Stimulated activated CD8-positive, alpha-beta memory T cell treated with anti-CD3 and anti-CD28 coated beads, Interleukin-15, amount 100 ng/mL, for 4 hours (primary cell): ENCODE results near the gene DIP2A.
"Not testable (repeated sequence)": the region's sequence is repeated elsewhere in the genome, so short reads cannot be mapped to it uniquely, and the experiment has no call there.

Experiments
- DNase-seq, 2 donors: peaks; one replicate each; pipeline ENCODE4 v3.0.0-alpha.2; 2020; ENCODE audit warnings: low read depth in 2 of 2

DIP2A gene

DNA sequence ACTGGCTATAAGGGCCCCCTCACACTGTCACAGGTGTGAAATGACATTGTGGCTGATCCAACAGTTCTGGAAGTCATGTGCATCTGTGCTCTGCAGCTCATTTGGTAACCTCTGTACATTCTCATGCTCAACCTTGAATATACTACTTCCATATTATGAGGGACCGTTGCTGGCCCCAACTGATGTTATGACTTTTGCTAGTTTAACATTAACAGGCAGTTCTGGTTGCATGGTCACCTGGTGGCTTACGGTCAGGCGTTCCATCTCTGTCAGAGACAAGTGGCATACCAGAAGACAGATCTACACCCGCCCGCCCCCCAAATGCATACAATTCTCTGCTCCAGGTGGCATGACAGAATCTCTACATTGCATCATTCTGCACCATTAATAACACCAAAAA lies 6.0 kb upstream of the DIP2A start:
- DNase-seq: no peak

DNA sequence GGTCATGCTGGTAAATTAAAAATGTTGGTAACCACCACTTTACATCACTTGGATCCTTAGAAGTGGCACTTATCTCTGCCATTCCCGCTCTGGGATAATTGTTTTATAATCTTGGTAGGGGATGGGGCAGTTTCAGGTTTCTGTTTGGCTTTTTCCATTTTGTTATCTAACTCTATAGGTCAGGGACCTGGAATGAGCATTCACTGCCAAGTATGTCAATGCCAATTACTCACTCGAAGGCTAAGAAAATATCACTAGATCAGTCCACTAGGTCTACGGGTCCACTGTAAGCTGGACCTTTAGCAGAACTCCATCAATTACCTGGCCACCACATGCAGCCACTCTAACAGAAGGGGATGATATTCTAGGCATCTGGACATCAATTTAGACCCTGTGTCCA lies 4.5 kb upstream of the DIP2A start:
- no peak for DNase-seq

DNA sequence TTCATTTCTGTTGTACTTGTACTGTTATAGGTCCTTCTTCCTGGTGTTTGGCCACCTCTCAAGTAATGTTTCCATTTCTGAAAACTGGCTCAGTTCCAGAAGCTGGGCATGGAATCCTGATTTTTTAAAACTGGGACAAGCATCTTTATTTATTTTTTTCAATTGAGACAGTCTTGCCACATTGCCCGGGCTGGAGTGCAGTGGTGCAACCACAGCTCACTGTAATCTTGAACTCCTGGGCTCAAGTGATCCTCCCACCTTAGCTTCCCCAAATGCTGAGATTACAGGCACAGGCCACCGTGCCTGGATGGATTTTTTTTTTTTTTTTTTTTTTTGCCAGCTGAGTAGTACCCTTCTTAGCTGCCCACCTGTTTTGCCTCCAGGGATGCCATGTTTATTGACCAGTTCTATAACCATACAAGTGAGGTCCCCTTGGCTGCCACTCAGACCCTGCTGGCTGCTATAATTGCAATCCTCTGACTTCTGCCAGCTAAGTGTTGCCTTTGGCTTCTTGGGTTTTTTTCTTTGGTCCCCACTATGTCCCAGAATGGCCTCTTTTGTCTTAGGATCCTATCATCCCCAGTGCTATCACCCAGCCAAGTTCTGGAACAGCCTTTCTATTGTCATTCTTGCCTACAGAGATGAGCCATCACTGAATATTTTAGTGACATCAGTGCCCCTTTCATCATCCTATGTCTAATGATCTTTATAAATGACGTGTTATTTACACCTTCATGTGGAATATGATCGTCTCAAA lies 3.9 kb upstream of the DIP2A start:
- DNase-seq: no peak

DNA sequence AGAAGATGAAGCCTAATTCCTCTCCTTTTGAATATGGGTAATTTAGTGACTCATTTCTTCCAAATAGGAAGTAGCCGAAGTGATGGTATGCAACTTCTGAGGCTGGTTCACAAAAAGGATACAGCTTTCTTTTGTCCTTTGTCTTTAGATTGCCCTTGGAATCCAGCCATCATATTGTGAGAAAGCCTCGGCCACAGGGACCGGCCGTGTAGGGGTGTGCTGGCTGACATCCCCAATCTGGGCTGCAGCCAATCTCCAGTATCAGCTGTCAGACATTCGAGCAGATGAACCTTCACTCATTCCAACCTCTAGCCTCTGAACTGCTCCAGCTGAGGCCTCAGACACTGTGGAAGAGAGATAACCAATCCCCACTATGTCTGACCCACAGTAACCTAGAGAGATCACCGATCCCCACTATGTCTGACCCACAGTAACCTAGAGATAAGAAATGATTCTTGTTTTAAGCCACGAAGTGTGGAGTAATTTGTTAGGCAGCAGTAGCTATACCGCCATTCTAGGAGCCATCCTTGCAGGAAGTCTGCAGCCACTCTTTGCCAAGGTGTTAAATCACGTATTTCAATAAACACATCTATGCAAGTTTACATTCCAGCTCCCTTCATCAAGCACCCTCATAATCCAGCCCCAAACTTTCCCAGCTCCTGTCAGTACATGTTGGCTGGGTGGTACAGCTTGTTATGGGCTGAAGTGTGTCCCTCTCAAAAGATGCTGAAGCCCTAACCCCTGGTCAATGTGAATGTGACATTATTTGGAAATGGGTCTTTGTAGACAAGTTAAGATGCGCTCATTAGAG lies 2.9 kb upstream of the DIP2A start:
- no peak for DNase-seq

DNA sequence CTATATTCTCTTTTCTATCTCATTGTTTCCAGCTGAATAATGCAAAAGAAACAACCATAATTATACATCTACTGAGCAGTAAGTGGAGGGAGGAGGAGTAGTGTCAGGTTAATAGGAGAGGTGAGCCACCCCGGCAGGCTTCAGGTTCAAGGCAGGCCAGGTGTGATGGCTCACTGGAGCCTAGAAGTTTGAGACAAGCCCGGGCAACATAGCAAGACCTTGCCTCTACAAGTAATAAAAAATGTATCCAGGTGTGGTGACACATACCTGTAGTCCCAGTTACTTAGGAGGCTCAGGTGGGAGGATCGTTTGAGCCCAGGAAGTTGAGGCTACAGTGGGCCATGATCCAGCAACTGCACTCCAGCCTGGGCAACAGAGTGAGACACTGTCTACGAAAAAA lies 1.9 kb upstream of the DIP2A start:
- no peak for DNase-seq

DNA sequence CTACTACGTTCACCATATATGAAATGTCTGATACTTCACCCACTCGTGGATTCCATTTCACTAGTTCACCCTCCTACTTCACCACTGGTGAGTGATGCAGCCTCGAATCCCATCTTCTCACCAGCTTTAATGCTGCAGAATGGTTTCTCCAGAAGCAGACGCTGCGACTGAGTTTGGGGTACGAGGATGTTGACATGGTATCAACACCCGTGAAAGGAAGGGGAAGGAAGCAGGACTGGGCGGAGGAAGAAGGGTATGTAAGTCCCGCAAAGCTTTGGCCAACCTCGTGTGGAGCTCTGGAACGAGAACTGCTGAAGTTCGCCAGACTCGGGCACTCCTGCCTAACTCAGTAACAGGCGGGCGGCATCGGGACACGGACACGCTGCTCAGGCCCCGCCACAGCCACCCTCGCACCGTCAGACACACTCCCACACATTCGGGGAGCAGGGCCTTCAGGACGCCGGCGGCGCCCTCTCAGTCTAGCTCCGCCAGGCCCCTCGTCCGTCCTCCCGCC lies 833 bp upstream of the DIP2A start:
- DNase-seq: no peak

DNA sequence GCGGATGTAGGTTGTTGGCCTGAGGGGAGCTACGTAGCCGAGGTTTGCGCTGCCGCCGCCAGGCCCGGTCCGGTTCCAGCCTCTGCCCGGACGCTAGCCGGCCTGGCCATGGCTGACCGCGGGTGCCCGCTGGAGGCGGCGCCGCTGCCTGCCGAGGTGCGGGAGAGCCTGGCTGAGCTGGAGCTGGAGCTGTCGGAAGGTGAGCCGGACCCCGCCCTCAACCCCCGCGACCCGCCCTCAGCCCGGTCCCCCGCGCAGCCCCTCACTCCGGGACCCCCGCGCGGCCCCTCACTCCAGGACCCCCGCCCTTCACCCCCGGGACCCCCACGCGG lies 299 bp downstream of the DIP2A start:
- no peak for DNase-seq

DNA sequence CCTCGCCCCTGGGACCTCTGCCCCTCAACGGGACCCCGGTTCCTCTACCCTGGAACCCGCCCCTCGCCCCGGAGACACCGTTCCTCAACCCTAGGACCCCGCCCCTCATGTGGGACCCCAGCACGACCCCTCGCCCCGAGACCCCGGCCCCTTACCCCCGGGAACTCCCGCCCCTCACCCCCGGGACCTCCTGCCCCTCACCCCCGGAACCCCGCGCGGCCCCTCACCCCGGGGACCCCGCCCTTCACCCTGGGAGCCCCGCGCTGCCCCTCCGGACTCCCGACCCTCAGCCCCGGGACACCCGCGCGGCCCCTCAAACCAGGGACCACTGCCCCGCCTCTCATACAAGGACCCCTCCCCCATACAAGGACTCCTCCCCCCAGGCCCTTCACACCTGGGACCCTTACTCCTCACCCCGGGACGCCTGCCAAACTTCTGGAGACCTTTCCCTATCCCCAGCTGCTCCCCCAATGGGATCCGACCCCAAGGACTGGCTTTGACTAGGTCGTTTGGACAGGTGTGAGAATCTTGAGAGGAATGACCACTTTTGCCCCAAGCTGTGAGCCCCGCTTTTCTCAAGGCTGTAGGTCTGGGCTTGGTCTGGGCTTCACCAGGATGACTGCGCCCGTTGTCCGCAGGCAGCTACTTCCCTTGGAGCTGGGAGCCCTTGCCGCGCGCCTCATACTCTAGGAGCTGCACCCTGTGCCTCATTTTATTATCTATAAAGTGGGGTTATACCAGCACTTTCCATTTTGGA lies 843 bp downstream of the DIP2A start:
- DNase-seq: no peak

DNA sequence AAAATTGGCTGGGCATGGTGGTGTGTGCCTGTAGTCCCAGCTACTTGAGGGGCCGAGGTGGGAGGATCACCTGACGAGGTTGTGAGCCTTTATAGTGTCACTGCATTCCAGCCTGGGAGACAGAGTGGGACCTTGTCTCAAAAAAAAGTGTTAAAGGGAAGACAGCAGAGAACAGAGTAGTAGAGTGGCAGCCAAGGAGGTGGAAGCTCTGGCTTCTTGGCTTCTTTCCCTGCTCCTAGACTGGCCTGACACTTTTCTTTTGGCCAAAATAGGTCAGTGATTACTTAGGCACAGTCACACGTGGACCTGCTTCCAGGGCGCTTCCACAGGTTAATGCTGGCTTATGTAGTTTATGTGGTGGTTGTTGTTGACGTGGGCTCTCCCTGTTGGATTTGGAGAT lies 3.2 kb downstream of the DIP2A start:
- no peak for DNase-seq

DNA sequence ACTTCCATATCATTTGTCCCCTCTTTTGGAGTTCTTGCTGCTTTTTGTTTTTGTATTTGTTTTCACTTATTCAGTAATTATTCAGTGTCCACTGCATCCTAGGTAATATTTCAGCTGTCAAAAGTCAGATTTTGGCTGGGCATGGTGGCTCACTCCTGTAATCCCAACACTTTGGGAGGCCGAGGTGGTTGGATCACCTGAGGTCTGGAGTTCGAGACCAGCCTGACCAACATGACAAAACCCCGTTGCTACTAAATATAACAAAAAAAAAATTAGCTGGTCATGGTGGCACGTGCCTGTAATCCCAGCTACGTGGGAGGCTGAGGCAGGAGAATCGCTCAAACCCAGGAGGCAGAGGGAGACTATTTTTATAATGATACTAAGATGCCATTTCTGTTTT lies 6.5 kb downstream of the DIP2A start:
- not testable (repeated sequence) for DNase-seq

DNA sequence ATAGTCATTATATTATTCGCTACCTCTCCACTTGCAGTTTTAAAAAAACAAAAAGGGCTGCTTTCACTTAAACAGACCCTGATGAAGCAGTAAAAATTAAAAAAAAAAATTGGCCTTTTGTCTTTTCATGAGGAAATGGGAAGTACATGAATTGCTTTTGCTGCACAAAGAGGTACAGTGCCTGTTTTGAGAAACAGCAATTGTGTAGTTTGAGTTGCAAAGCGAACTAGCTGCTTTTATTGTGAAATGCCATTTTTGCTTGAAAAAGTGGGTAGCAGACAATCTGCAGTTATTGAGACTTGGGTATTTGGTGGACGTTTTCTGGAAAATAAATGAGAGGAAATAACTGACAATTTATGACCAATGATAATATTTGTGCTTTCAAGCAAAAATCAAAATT lies 7.0 kb downstream of the DIP2A start:
- DNase-seq: no peak

DNA sequence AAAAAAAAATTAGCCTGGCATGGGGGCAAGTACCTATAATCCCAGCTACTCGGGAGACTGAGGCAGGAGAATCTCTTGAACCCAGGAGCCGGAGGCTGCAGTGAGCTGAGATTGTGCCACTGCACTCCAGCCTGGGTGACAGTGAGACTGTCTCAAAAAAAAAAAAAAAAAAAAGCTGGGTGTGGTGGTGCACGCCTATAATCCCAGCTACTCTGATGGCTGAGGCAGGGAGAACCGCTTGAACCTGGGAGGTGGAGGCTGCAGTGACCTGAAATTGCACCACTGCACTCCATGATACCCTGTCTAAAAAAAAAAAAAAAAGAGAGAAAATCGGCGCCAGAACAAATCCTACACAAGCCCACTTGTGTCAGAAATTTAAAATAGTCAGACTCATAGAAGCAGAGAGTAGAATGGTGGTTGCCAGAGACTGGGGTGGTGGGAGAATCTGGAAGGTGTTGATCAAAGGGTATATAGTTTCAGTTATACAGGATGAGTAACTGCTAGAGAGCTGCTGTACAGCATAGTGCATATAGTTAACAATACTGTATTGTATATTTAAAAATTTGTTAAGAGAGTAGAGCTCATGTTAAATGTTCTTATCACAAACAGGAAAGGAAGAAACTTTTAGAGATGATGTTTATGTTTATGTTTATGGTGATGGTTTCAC lies 9.6 kb downstream of the DIP2A start:
- DNase-seq: no peak

DNA sequence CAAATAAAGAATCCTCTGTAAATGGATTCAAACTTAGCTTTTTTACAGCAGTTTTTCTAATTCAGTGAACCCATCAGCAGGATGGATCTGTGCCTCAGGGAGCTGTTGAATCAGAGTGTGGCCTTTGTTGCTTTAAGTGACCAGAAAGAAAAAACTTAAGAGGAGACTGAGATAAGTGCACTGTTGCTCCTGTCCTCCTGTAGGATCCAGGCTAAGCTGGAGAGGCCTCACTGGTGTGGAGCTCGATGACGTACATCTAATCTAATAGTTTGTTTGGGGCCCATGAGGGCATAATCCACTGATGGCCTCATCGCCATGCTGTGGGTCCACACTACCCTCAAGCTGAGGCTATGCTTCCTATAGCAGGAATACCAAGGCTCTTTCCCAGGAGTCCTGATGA lies 10.6 kb downstream of the DIP2A start:
- DNase-seq: no peak

DNA sequence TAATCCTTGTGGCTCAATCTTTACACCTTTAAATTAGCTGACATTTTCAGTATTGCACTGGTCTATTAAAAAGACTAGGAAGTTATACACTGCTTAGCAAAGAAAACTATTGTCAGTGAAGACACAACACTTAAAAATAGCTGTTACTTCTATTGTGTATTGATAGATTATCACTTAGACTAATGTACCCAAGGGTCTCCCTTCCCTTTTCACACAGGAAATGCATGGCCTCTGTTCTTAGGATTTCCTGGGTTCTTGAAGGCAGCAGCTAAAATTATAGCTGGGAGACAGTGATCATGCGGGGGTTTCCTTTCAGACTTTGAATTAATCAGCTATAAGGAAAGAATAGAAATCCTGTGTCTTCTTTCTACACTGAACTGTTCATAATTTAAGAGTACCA lies 12.8 kb downstream of the DIP2A start:
- DNase-seq: no peak

DNA sequence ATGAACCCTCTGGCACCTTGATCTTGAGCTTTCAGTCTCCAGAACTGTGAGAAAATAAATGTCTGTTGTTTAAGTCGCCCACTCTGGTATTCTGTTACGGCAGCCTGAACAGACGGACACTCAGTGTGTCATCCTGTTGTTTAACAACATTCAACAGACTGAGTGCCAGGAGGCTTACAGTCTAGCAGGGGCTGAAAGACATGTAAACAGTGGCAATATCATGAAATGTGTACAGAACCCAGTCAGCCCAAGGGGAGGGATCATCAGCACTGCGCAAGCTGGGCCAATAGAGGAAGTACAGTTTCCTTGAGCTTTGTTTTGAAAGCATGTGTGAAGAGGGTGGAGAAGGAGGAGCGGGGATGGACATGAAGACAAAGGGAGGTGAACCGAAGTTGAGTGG lies 13.6 kb downstream of the DIP2A start:
- DNase-seq: no peak

DNA sequence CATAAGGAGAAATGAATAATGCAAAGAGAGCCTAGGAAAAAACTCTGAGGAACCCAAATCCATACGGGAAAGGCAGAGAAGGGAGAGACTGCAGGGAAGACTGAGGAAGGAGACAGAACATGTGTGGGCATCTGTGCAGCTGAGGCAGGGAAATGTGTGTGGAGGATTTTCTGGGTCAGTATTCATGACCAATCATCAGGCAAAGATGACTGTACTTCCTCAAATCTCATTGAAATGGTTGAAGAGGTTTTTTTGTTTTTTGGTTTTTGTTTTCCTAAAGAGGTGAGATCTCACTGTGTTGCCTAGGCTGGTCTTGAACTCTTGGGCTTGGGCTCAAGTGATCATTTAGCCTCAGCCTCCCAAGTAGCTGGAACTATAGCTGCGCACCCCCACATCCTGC lies 15.7 kb downstream of the DIP2A start:
- no peak for DNase-seq

DNA sequence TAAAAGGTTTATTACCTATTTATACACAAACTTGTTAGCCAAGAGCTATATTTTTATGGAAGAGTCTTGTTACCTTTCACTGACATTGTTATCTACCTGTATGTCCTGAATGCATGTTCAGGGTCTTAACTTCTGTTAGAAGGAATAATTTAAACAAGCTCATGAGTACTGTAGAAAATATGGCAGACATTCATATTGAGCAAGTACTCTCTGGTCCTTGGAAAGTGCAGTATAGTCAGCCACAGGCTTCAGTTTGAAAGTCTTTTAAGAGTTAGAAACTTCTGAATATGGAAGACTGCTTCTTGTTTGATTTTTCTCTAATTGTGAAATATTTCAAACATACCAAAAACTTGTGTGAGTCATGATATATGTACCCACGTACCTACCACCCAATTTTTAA lies 16.6 kb downstream of the DIP2A start:
- no peak for DNase-seq

DNA sequence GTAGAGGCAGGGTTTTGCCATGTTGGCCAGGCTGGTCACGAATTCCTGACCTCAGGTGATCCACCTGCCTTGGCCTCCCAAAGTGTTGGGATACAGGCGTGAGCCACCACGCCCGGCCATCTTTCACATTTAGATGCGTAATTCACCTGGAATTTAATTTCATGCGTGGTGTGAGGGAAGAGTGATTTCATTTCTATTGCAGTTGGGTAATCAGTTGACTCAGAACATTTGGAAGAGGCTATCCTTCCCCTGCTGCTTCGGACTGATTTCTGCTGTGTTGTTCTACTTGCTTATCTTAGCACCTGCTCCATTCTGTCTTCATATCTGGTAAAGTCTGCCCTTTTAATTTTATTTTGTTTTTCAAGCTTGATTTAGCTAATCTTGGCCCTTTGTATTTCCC lies 19.1 kb downstream of the DIP2A start:
- no peak for DNase-seq

DNA sequence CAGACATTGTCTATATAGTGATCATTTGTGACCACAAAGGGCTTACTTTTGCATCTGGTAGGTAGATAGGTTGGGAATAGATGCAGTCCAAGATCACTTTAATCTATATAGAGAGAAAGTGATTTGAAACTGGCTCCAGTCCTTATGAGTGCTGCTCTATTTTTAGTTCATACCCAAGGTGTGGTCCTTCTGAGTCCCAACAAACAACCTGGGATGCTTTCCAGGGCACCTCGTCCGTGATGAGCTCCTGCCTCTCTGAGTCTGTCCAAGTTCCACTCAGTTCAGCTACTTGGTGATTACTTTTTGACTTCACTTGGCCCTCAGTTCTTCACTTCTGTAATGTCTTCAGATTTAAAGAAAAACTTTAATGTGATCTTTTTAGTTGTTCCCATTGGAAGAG lies 20.2 kb downstream of the DIP2A start:
- no peak for DNase-seq

DNA sequence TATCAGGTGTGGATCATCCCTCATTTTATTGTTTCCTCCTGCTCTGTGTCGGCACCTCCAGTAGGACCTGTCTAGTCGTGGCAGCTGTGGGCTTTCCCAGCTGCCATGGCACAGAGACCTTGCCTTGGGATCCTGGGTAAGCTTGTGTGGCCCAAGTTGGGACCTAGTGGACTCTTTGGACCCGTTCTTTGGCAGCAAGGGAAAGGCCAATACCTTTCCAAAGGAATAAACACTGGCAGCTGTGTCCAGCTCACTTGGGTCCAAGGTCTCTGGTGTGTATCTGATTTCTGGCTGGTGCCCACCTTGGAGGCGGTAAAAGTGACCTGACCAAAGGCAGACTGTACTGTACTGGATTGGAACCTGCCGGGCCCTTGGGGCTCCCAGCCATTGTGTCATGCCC lies 21.8 kb downstream of the DIP2A start:
- no peak for DNase-seq

DNA sequence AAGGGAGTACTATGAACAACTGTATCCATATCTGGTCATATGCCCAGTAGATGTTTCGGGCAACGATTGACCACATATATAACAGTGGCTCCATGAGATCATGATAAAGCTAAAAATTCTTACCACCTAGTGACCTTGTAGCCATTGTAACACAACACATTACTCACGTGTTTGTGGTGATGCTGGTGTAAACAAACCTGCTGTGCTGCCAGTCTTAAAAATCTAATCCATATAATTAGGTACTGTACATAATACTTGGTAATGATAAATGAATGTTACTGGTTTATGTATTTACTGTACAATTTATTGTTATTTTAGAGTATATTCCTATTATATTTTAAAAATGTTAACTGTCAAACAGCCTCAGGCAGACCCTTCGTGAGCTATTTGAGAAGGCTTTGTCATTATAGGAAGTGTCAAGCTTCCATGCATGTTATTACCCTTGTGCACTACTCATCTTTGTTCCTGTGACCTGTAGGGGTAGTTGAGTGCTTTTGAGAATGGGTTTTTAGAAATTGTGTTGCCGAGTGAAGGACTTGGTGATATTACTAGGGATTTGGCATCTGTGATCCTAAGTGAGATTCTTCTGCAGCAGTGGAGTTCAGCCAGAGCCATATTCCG lies 23.6 kb downstream of the DIP2A start:
- no peak for DNase-seq

DNA sequence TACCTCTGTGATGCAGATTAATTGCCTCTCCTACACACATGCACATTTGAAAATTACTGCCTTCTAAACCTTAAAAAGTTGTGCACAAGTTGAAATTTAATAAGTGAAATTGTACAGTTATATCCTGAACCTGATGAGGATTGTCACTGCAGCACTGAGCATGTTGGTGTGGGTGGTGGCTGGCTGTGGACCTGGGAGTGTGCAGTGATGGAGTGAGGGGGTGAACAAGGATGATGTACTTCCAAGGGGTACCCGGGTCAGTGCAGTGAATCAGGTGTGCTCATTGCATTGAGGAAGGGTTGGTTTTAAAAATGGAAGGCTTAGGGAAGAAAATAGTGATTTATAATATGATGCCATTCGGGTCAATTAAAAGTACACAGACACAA lies 24.1 kb downstream of the DIP2A start:
- DNase-seq: no peak
